ENCODE results near the gene SOS1.

DNA sequence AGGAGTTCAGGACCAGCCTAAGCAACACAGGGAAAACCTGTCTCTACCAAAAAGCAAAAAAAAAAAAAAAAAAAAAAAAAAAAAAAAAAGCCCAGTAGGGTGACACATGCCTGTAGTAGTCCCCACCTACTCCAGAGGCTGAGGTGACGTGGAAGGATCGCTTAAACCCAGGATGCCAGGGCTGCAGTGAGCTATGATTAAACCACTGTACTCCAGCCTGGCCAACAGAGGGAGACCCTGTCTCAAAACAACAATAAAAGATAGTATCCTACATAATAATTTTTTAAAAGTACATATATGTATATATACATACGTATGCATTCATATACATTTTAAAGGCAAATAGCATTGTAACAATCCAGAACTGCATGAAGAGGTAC lies 51.7 kb downstream of the SOS1 start:
- TF ChIP-seq, protein P1, sequence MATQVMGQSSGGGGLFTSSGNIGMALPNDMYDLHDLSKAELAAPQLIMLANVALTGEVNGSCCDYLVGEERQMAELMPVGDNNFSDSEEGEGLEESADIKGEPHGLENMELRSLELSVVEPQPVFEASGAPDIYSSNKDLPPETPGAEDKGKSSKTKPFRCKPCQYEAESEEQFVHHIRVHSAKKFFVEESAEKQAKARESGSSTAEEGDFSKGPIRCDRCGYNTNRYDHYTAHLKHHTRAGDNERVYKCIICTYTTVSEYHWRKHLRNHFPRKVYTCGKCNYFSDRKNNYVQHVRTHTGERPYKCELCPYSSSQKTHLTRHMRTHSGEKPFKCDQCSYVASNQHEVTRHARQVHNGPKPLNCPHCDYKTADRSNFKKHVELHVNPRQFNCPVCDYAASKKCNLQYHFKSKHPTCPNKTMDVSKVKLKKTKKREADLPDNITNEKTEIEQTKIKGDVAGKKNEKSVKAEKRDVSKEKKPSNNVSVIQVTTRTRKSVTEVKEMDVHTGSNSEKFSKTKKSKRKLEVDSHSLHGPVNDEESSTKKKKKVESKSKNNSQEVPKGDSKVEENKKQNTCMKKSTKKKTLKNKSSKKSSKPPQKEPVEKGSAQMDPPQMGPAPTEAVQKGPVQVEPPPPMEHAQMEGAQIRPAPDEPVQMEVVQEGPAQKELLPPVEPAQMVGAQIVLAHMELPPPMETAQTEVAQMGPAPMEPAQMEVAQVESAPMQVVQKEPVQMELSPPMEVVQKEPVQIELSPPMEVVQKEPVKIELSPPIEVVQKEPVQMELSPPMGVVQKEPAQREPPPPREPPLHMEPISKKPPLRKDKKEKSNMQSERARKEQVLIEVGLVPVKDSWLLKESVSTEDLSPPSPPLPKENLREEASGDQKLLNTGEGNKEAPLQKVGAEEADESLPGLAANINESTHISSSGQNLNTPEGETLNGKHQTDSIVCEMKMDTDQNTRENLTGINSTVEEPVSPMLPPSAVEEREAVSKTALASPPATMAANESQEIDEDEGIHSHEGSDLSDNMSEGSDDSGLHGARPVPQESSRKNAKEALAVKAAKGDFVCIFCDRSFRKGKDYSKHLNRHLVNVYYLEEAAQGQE (IDR thresholded peaks at IDR 0.05; ENCODE audit: insufficient replicate concordance, low read depth): no peak
- TF ChIP-seq, protein P2, sequence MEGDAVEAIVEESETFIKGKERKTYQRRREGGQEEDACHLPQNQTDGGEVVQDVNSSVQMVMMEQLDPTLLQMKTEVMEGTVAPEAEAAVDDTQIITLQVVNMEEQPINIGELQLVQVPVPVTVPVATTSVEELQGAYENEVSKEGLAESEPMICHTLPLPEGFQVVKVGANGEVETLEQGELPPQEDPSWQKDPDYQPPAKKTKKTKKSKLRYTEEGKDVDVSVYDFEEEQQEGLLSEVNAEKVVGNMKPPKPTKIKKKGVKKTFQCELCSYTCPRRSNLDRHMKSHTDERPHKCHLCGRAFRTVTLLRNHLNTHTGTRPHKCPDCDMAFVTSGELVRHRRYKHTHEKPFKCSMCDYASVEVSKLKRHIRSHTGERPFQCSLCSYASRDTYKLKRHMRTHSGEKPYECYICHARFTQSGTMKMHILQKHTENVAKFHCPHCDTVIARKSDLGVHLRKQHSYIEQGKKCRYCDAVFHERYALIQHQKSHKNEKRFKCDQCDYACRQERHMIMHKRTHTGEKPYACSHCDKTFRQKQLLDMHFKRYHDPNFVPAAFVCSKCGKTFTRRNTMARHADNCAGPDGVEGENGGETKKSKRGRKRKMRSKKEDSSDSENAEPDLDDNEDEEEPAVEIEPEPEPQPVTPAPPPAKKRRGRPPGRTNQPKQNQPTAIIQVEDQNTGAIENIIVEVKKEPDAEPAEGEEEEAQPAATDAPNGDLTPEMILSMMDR (IDR thresholded peaks at IDR 0.05; ENCODE audit: insufficient read depth, low read length): no peak
